GDM1 (cell line): ENCODE data around the gene SLC26A1.

Experiments
- DNase-seq: peaks from one replicate; lab custom pipeline; 2025; lab: John Stamatoyannopoulos, UW

Gene SLC26A1

GRCh38 chr4:993111-994029 is at the start of gene SLC26A1:
Gene SLC26A1 (minus strand): TSS chr4:993404. CDS start chr4:991703, 1,701 bp downstream.
- DNase-seq: no peak

- DNase-seq: no peak
These were observed 49.3 kb upstream of the SLC26A1 start for GRCh38 chr4:1042352-1043055.

GRCh38 chr4:1041936-1042330 is 48.7 kb upstream of the SLC26A1 start:
- no peak for DNase-seq

- DNase-seq: no peak
These were observed 48.1 kb upstream of the SLC26A1 start for GRCh38 chr4:1041147-1041935.

GRCh38 chr4:1040344-1041146 is 47.3 kb upstream of the SLC26A1 start:
- DNase-seq: no peak

DNA sequence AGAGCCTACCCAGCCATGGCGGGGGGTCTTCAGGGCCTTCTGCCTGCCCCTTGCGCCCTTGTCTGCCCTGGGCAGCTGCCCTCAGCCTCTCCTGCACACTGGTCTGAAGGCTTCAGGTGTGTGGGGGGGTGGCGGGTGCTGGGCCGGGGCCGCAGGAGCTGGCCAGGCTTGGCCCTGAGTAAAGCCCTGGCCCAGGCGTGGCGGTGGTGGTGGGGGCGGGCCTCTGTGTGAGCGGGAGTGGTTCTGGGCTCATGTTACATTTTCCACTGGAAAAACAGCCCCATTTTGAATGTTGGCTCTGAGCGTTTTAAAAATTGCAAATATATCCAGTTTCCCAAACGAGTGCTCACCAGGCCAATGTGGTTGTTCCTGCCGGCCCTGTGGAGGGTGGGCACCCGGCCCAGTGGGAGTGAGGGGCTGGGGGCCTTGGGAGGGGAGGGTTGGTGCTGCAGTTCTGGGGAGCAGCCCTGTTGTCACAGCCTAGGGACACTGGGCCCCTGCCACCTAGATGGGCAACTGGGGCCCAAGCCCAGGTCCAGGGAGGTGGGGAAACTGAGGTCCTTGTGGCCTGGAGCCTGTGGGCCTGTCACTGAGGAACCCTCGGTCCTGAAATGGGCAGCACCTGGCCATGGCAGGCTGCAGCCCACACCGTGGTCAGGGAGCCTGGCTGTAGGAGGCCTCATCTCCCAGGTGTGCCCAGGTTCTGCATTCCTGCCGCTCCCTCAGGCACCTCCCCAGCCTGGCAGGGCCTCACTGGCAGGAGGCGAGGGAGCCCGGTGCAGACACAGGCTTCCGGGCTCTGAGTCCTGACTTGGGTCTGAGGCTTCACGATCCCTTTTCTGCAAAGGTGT is 46.5 kb upstream of the SLC26A1 start:
- DNase-seq: no peak

GRCh38 chr4:1038948-1039492 is 45.8 kb upstream of the SLC26A1 start:
- DNase-seq: no peak

- DNase-seq: no peak
These were observed 44.0 kb upstream of the SLC26A1 start for GRCh38 chr4:1036976-1037810.

- DNase-seq: no peak
These were observed 42.9 kb upstream of the SLC26A1 start for GRCh38 chr4:1036095-1036494.

- no peak for DNase-seq
These were observed 42.3 kb upstream of the SLC26A1 start for GRCh38 chr4:1035510-1035909.

- DNase-seq: no peak
These were observed 40.8 kb upstream of the SLC26A1 start for GRCh38 chr4:1033840-1034551.

GRCh38 chr4:1032861-1033260 is 39.7 kb upstream of the SLC26A1 start:
- DNase-seq: no peak

DNA sequence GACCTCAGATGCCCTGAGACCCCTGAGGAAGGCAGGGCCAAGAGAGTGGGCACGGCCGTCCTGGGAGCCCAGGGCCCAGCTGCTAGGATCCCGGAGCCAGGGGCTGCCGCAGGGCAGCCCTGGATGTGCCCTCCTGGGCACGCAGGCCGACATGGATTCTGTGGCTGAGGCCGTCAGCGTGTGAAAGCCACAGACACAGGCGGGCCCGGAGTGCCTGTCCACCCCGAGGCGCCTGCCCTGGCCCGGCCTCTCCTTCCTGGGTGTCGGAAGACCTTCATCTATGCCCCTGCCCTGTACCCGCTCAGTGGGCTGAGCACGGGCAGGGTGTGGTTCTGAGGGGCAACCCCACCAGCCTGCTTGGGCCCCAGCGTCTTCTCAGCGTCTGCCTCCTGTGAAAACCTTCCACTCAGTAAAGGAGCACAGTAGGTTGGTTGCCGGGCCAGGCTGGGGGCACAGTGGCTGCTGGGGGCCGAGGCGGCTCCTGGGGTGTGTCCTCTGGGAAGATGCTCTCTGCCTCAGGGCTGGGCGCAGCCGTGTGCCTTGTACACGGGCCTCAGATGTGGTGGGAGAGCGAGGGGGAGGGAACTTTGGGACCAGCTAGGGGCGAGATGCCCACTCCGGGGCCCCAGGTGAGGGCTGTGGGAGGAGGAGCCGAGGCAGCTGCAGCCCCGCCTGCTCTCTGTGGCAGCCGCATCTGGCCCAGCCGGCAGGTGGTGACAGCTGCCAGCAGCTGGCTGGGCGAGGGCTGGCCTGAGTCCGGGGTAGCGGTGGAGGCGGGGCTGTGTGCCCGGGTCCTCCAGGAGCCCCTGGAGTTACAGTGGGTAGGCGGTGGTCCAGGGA is 39.0 kb upstream of the SLC26A1 start:
- no peak for DNase-seq

DNA sequence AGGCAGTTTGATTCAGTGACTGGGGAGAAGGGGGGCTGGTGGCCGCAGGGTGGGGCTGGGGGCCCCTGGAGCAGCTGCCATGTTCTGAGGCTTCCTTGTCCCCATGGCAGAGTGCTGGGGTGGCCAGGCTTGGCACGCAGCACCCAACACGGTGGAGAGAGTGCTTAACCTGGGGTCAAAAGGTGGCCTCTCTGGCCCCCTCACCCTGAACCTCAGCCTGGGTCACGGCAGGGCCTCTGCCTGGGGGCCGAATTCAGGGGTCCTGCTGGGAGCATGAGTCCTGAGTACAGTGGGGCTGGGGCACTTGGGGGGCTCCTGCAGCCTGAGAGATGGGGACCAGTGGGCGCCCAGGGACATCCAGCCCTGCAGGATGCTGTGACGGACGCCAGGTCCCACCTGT is 38.1 kb upstream of the SLC26A1 start:
- DNase-seq: no peak

GRCh38 chr4:1030559-1030958 is 37.4 kb upstream of the SLC26A1 start:
- no peak for DNase-seq

GRCh38 chr4:1030031-1030430 is 36.8 kb upstream of the SLC26A1 start:
- DNase-seq: no peak

DNA sequence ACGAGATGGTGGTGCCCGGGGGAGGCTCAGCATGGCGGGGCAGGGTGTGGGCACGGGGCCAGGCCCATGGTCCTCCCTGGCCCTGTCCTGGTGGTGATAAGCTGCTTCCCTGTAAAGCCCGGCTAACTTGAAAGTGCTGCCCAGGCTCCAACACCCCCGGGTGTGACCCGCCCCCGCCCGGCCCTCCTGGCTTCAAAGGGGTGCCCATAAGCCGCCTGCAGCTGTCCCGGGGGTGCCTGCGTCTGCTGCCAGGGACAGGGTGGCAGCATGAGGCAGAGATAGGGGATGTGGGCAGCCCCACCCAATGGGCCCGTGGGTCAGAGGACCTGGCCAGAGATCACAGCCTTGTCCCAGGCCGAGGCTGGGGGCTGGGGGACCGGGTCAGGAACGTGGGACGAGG is 36.3 kb upstream of the SLC26A1 start:
- no peak for DNase-seq
